Esophagus squamous epithelium (tissue), 5 donors: Measurements from ENCODE around the gene IFIH1. TPM values are rescaled to one million over a fixed set of nuclear protein-coding genes. Genes with fewer than 3 reads are reported as not detected.

ENCODE experiments used
- DNase-seq: peaks from one replicate; lab custom pipeline; 2025; lab: John Stamatoyannopoulos, UW
- H3K27ac ChIP-seq, 4 donors: fragments of 200-600 bp; sonication (generic); one replicate each; pipeline ENCODE4 v1.5.1; 2016 to 2019; ENCODE audit warnings: mild to moderate bottlenecking in 1 of 4
- H3K27me3 ChIP-seq, 4 donors: fragments of 200-600 bp; sonication (generic); 1 replicate in 3 of 4; 2 replicates in 1 of 4; pipeline versions ENCODE4 v1.5.1 to v1.6.0; 2017 to 2021; ENCODE audit warnings: antibody characterized with exemption in 1 of 4
- H3K36me3 ChIP-seq, 3 donors: fragments of 200-600 bp; sonication (generic); one replicate each; pipeline ENCODE4 v1.5.1; 2016 to 2019
- H3K4me1 ChIP-seq, 3 donors: fragments of 200-600 bp; sonication (generic); one replicate each; pipeline ENCODE4 v1.5.1; 2017 to 2019
- H3K4me3 ChIP-seq, 4 donors: fragments of 200-600 bp; sonication (generic); 1 replicate in 3 of 4; 2 replicates in 1 of 4; pipeline ENCODE4 v1.5.1; 2016 to 2019; ENCODE audit warnings: mild to moderate bottlenecking in 2 of 4, moderate library complexity in 1 of 4
- H3K9me3 ChIP-seq, 3 donors: fragments of 200-600 bp; sonication (generic); one replicate each; pipeline ENCODE4 v1.5.1; 2016 to 2019
- CTCF ChIP-seq, 6 experiments: fragments of 450-650 bp in 4 of 6; fragments of 200-600 bp in 2 of 6; sonication (generic) in 2 of 6; IDR thresholded peaks; one replicate each; pipeline ENCODE4 v1.5.1; 2016 to 2019; ENCODE audit warnings: antibody characterized with exemption in 6 of 6, mild to moderate bottlenecking in 4 of 6, moderate library complexity in 4 of 6
- POLR2A ChIP-seq, 4 donors: fragments of 450-650 bp; IDR thresholded peaks; one replicate each; pipeline ENCODE4 v1.6.1; 2017; ENCODE audit warnings: antibody characterized with exemption in 4 of 4, mild to moderate bottlenecking in 4 of 4, moderate library complexity in 3 of 4
- WGBS, 2 donors: methylation state at CpG; one replicate each; pipeline ENCODE4 v1.1.5; 2018; 5-methylcytosine and 5-hydroxymethylcytosine counted together
- intact Hi-C: fragments of 100-400 bp; cut with DNase I; formaldehyde crosslinking; loops from one replicate; pipeline ENCODE4 v1.15.0; 2022
- total RNA-seq, 4 donors: library from RNA; depleted of rRNA; stranded (reverse); fragments of >200 nt; gene quantifications; one replicate each; pipeline ENCODE4 v1.1.0, GENCODE V29; 2016
- donor health status: DM: yes; HTN: yes; CAD: no.

Gene IFIH1
- total RNA-seq, 4 donors from 2014 or later = 8.2 to 17.4 (median 10.8) TPM

- Histone ChIP-seq H3K36me3 (no peaks in the 10 kb centered on the region), H3K27ac (no peak overlapping the region), H3K9me3 (no peaks in the 10 kb centered on the region), H3K4me3 (no peak overlapping the region), H3K27me3 (no peaks in the 10 kb centered on the region), H3K4me1 (no peaks in the 10 kb centered on the region)
- intact Hi-C loops = no loop called here
- DNase-seq = no peak
- 72 to 79% methylated on average over 1 of the region's 1 CpG for WGBS, 2 donors
- no peak for TF ChIP-seq POLR2A (IDR thresholded peaks at IDR 0.05)
- no peak for TF ChIP-seq CTCF (IDR thresholded peaks at IDR 0.05)
Measured at GRCh38 chr2:162330881-162331280, 12.4 kb upstream of the IFIH1 start.

- Histone ChIP-seq H3K4me1 (no peaks in the 10 kb centered on the region), H3K36me3 (no peaks in the 10 kb centered on the region), H3K9me3 (no peaks in the 10 kb centered on the region), H3K27ac (no peak overlapping the region), H3K4me3 (no peak overlapping the region), H3K27me3 (no peaks in the 10 kb centered on the region)
- TF ChIP-seq POLR2A (IDR thresholded peaks at IDR 0.05) (no peak), CTCF (IDR thresholded peaks at IDR 0.05) (no peak)
- intact Hi-C loops = no loop called here
- no peak for DNase-seq
- 85 to 91% methylated on average over 11 to 12 of the region's 12 CpGs for WGBS, 2 donors
Measured at GRCh38 chr2:162328424-162329157, 10.1 kb upstream of the IFIH1 start.

- no peak for DNase-seq
- Histone ChIP-seq H3K36me3 (no peaks in the 10 kb centered on the region), H3K27me3 (no peaks in the 10 kb centered on the region), H3K4me1 (no peaks in the 10 kb centered on the region), H3K27ac (no peak overlapping the region), H3K4me3 (no peak overlapping the region), H3K9me3 (no peaks in the 10 kb centered on the region)
- WGBS, 2 donors = 92 to 93% methylated on average over 7 to 13 of the region's 15 CpGs
- TF ChIP-seq CTCF (IDR thresholded peaks at IDR 0.05) = no peak
- TF ChIP-seq POLR2A (IDR thresholded peaks at IDR 0.05) = no peak
- intact Hi-C loops = no loop called here
Measured at GRCh38 chr2:162327806-162328205, 9.3 kb upstream of the IFIH1 start.

- H3K4me3 ChIP-seq = no peak overlapping the region
- H3K27ac ChIP-seq = no peak overlapping the region
- no peak for TF ChIP-seq POLR2A (IDR thresholded peaks at IDR 0.05)
- TF ChIP-seq CTCF (IDR thresholded peaks at IDR 0.05) = peak in 4 of 6 experiments; percentile 25 to 54 (median 38)
- H3K36me3 ChIP-seq = no peaks in the 10 kb centered on the region
- DNase-seq = no peak
- no peaks in the 10 kb centered on the region for H3K9me3 ChIP-seq
- no peaks in the 10 kb centered on the region for H3K4me1 ChIP-seq
- intact Hi-C loops = no loop called here
- WGBS, 2 donors = 24 to 54% methylated on average over 3 of the region's 5 CpGs
- no peaks in the 10 kb centered on the region for H3K27me3 ChIP-seq
Measured at GRCh38 chr2:162327134-162327769, 8.8 kb upstream of the IFIH1 start.

GRCh38 chr2:162324953-162325352 is 6.5 kb upstream of the IFIH1 start:
- TF ChIP-seq CTCF (IDR thresholded peaks at IDR 0.05) (no peak), POLR2A (IDR thresholded peaks at IDR 0.05) (no peak)
- WGBS, 2 donors = 89 to 100% methylated on average over 1 of the region's 1 CpG
- no peaks in the 10 kb centered on the region for H3K36me3 ChIP-seq
- no peak for DNase-seq
- intact Hi-C loops = no loop called here
- H3K4me1 ChIP-seq = peaks cover 0 to 16% (median 0%) of the 10 kb centered on the region in 3 donors
- H3K27me3 ChIP-seq = no peaks in the 10 kb centered on the region
- no peaks in the 10 kb centered on the region for H3K9me3 ChIP-seq
- H3K4me3 ChIP-seq = no peak overlapping the region
- no peak overlapping the region for H3K27ac ChIP-seq
